ENCODE results near the gene CCR6.

CCR6 gene

DNA sequence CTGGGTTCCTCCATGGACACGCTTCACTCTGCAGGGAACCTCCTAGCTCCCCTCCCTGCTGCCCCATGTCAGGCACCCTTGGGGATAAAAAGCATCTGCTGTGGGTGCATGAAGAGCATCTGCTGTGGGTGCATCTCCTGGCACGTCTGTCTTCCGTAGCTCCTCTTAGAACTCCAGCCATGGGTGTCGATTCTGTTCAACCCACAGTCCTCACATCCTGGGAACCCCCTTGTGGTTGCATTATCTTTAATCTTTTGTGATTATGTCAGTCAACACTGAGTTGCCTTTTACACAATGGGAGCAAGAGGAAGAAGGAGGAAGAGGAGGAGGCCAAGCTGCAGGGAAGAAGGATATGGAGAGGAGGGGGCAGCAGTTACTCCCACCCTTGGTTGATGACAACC is 24.1 kb upstream of the CCR6 start:
- no peak for DNase-seq (ENCODE audit: low read depth, low spot score)
- H3K4me3 ChIP-seq (ENCODE audit: low read depth, low read length): no peak overlapping the region
- TF ChIP-seq, protein P1, sequence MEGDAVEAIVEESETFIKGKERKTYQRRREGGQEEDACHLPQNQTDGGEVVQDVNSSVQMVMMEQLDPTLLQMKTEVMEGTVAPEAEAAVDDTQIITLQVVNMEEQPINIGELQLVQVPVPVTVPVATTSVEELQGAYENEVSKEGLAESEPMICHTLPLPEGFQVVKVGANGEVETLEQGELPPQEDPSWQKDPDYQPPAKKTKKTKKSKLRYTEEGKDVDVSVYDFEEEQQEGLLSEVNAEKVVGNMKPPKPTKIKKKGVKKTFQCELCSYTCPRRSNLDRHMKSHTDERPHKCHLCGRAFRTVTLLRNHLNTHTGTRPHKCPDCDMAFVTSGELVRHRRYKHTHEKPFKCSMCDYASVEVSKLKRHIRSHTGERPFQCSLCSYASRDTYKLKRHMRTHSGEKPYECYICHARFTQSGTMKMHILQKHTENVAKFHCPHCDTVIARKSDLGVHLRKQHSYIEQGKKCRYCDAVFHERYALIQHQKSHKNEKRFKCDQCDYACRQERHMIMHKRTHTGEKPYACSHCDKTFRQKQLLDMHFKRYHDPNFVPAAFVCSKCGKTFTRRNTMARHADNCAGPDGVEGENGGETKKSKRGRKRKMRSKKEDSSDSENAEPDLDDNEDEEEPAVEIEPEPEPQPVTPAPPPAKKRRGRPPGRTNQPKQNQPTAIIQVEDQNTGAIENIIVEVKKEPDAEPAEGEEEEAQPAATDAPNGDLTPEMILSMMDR (IDR thresholded peaks at IDR 0.05; ENCODE audit: low read depth, low read length): no peak
- in situ Hi-C loops (cut with HindIII; ENCODE audit: low sequenced_read_pairs): no loop called here

DNA sequence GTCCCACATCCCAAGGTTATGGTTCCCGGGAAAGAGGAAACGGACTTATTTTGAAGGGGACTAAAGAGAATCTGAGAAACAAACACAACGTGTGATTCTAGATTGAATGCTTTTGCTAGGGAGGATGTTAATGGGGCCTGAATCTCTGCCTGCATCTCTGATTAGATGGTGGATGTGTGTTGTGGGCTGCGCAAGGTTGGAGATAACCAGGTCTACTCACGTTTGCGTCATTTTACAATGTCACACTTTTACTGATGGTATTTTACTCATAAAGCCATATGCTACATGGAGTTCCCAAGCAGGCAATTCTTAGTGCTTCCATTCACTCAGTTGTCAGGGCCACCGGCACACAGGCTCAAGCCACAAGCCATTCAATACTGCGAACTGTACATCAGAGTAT is 23.2 kb upstream of the CCR6 start:
- no peak for DNase-seq (ENCODE audit: low read depth, low spot score)
- TF ChIP-seq, protein P1 (IDR thresholded peaks at IDR 0.05; ENCODE audit: low read depth, low read length): no peak
- no peak overlapping the region for H3K4me3 ChIP-seq (ENCODE audit: low read depth, low read length)
- in situ Hi-C loops (cut with HindIII; ENCODE audit: low sequenced_read_pairs): no loop called here

DNA sequence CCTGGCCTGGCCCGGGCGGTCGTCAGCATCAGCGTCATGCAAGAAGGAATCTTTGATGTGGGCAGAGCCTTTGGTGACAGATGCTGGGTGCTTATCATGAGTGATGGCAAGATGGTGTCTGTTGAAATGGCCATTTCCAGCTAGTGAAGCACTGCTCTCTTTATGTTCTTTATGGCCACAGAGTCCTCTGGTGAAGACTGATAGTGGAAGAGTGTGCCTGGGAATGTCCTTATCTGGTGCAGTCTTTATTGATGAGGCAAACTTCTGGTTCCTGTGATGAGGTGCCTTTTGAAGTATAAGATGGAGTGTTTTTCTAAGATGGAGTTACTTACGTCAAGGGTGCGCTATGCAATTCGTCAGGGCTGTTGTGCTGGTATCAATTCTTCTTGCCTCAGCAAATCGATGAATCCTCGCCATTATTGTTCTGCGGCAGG is 22.6 kb upstream of the CCR6 start:
- in situ Hi-C loops (cut with HindIII; ENCODE audit: low sequenced_read_pairs): no loop called here
- H3K4me3 ChIP-seq (ENCODE audit: low read depth, low read length): no peak overlapping the region

DNA sequence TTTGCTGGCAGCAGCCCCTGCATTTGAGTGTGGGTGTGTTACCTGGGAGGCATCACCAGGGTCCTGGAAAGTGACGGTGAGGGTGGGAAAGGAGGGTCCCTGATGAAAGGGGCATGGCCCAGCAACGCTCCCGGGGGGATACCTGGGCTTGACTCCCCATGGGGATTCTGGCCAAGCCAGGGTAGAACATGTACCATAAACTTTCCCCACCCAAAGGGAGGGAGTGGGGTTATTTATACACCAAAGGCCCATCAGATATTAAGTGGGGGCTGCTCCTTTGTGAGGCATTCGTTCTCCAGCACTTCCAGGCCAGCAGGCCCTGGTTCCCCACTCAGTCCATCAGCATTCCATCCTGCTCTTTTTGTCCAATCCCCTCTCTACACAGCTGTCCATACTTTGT is 20.6 kb upstream of the CCR6 start:
- H3K4me3 ChIP-seq (ENCODE audit: low read depth, low read length): no peak overlapping the region
- TF ChIP-seq, protein P1 (IDR thresholded peaks at IDR 0.05; ENCODE audit: low read depth, low read length): no peak
- in situ Hi-C loops (cut with HindIII; ENCODE audit: low sequenced_read_pairs): no loop called here
- DNase-seq (ENCODE audit: low read depth, low spot score): no peak

More for the DNA sequence above, 22.6 kb upstream of the CCR6 start:
- TF ChIP-seq, protein P1 (IDR thresholded peaks at IDR 0.05; ENCODE audit: low read depth, low read length): no peak
- no peak for DNase-seq (ENCODE audit: low read depth, low spot score)

DNA sequence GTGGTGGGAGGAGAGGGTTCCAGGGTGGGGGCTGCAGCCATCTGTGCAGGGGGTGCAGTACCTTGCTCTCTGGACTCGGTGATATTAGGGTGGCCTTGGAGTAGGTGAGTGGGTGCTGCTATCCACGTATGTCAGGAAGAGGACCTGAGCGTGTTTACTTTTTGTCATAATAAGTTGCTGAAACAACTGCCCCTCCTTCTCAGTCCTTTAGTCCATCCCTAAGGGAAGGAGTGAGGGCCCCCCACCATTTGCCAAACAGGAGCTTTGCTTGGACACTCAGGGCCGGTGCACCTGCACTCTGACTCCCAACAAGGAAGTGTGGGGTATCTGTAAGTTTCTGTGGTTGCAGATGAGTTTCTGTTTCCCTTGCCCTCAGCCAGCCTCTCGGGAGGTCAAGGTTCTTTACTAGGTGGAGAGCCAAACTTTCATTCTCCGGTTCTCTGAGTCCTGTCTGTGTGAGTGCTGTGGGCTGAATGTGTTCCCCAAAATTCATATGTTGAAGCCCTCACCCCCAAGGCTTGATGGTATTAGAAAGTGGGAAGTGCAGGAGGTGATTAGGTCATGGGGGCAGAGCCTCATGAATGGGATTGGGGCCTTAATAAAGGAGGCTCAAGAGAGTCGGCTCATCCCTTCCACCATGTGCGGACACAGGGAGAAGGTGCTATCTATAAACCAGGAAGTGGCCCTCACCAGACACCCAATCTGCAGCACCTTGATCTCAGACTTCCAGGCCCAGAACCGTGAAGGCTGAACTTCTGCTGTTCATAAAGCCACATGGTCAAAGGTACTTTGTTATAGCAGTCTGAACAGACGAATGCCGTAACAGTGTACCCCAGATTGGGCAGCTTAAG is 19.6 kb upstream of the CCR6 start:
- no peak for DNase-seq (ENCODE audit: low read depth, low spot score)
- H3K4me3 ChIP-seq (ENCODE audit: low read depth, low read length): no peak overlapping the region
- in situ Hi-C loops (cut with HindIII; ENCODE audit: low sequenced_read_pairs): no loop called here
- TF ChIP-seq, protein P1 (IDR thresholded peaks at IDR 0.05; ENCODE audit: low read depth, low read length): no peak

DNA sequence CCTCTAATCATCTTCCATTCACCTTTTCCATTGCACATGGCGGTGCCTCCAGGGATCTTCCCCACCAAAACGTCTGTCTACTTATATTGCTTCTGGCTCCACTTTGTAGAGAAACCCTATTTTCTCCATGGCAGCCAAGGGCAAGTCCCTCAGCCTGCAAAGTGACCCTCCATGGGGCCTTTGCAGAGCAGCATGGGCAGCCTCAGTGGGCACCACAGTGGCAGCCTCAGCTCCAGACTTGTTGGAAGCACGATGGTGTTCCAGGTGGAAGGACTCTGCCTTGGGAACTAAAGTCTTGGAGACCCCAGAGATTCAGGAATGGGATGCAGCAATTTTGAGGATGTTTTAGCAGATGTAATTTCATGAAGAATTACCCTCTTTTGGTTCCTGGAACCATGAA is 18.5 kb upstream of the CCR6 start:
- in situ Hi-C loops (cut with HindIII; ENCODE audit: low sequenced_read_pairs): no loop called here
- no peak overlapping the region for H3K4me3 ChIP-seq (ENCODE audit: low read depth, low read length)
- TF ChIP-seq, protein P1 (IDR thresholded peaks at IDR 0.05; ENCODE audit: low read depth, low read length): no peak
- DNase-seq (ENCODE audit: low read depth, low spot score): no peak

Measured in astrocyte of the spinal cord (primary cell).